Panc1 (cell line): ENCODE results near the gene STK17B.

Source experiments
- CTCF ChIP-seq: fragments of 450-650 bp; IDR thresholded peaks from 2 replicates; pipeline ENCODE4 v1.5.1; 2017; ENCODE audit warnings: mild to moderate bottlenecking
- POLR2AphosphoS5 ChIP-seq: IDR thresholded peaks from 2 replicates; pipeline ENCODE4 v1.6.1; 2012; ENCODE audit warnings: mild to moderate bottlenecking, low read depth, low read length, moderate library complexity
- REST ChIP-seq, 2 experiments: IDR thresholded peaks; 2 replicates each; pipeline ENCODE4 v1.6.1; 2011 to 2012; ENCODE audit warnings: low read depth in 2 of 2, control low read depth in 1 of 2, low read length in 1 of 2, mild to moderate bottlenecking in 1 of 2, moderate library complexity in 1 of 2; ENCODE audit not compliant: insufficient read depth in 1 of 2
- SIN3A ChIP-seq: IDR thresholded peaks from 2 replicates; pipeline ENCODE4 v1.6.1; 2012; ENCODE audit warnings: low read depth, mild to moderate bottlenecking, low read length, moderate library complexity, borderline replicate concordance; ENCODE audit not compliant: insufficient read depth

- no peak for TF ChIP-seq CTCF
- TF ChIP-seq REST (IDR thresholded peaks at IDR 0.05; ENCODE audit: insufficient read depth in 1 of 2, low read depth in 2 of 2, low read length in 1 of 2) = no peak
- no peak for TF ChIP-seq SIN3A
- TF ChIP-seq POLR2AphosphoS5 = no peak
These were observed 12.0 kb downstream of the STK17B start for GRCh38 chr2:196159221-196159892.
